Chondrocyte (in vitro differentiated cells): ENCODE data around the gene RAVER1. TPM values are rescaled to one million over a fixed set of nuclear protein-coding genes. Genes with fewer than 3 reads are reported as not detected.

ENCODE experiments used
- DNase-seq: peaks from one replicate; pipeline ENCODE4 v3.0.0; 2021; ENCODE audit warnings: mixed read lengths, low spot score
- H3K27ac Mint-ChIP-seq: one replicate; pipeline ENCODE4 v1.8.0; 2021; ENCODE audit warnings: mild to moderate bottlenecking, moderate library complexity, mixed read lengths; ENCODE audit not compliant: unreplicated experiment
- H3K27me3 Mint-ChIP-seq: 2 replicates; pipeline ENCODE4 v1.8.0; 2021; ENCODE audit warnings: low read depth, mixed read lengths
- H3K36me3 Mint-ChIP-seq: 2 replicates; pipeline ENCODE4 v1.8.0; 2021; ENCODE audit warnings: low read depth, mixed read lengths
- H3K4me1 Mint-ChIP-seq: 2 replicates; pipeline ENCODE4 v1.8.0; 2021; ENCODE audit warnings: low read depth, mild to moderate bottlenecking, mixed read lengths
- H3K4me3 Mint-ChIP-seq: one replicate; pipeline ENCODE4 v1.8.0; 2021; ENCODE audit warnings: mild to moderate bottlenecking, moderate library complexity, mixed read lengths; ENCODE audit not compliant: unreplicated experiment
- H3K9me3 Mint-ChIP-seq: 2 replicates; pipeline ENCODE4 v1.8.0; 2021; ENCODE audit warnings: low read depth, mixed read lengths
- CTCF ChIP-seq: fragments of 200-600 bp; sonication (generic); IDR thresholded peaks from 2 replicates; pipeline ENCODE4 v1.5.0; 2021; ENCODE audit warnings: antibody characterized with exemption, mild to moderate bottlenecking, moderate library complexity
- total RNA-seq: library from RNA; stranded (reverse); gene quantifications from 3 replicates; pipeline ENCODE4 v1.2.1, GENCODE V29; 2021

RAVER1 gene
- total RNA-seq, 1 donor from 2014 or later, result 32.3 TPM

GRCh38 chr19:10325732-10326131 is 7.6 kb downstream of the RAVER1 start:
- Mint-ChIP-seq H3K27me3 (no peaks in the 10 kb centered on the region), H3K4me3 (no peak overlapping the region), H3K9me3 (no peaks in the 10 kb centered on the region), H3K4me1 (no peaks in the 10 kb centered on the region), H3K27ac (no peak overlapping the region), H3K36me3 (peaks cover 14% of the 10 kb centered on the region)
- no peak for TF ChIP-seq CTCF
- DNase-seq, result no peak

GRCh38 chr19:10321874-10322835 is 11.2 kb downstream of the RAVER1 start:
- no peak for DNase-seq
- H3K27me3 Mint-ChIP-seq, result no peaks in the 10 kb centered on the region
- TF ChIP-seq CTCF, result no peak
- H3K36me3 Mint-ChIP-seq, result peaks cover 12% of the 10 kb centered on the region
- peak overlapping the region; percentile 8 for H3K27ac Mint-ChIP-seq
- H3K9me3 Mint-ChIP-seq, result no peaks in the 10 kb centered on the region
- H3K4me1 Mint-ChIP-seq, result no peaks in the 10 kb centered on the region
- no peak overlapping the region for H3K4me3 Mint-ChIP-seq

- Mint-ChIP-seq H3K27ac (no peak overlapping the region), H3K27me3 (no peaks in the 10 kb centered on the region), H3K9me3 (no peaks in the 10 kb centered on the region), H3K4me3 (no peak overlapping the region), H3K4me1 (no peaks in the 10 kb centered on the region), H3K36me3 (peaks cover 12% of the 10 kb centered on the region)
- DNase-seq, result no peak
- no peak for TF ChIP-seq CTCF
These were observed 11.9 kb downstream of the RAVER1 start for GRCh38 chr19:10321417-10321797.

GRCh38 chr19:10320602-10321416 is 12.5 kb downstream of the RAVER1 start:
- no peak for DNase-seq
- peaks cover 3% of the 10 kb centered on the region for H3K4me1 Mint-ChIP-seq
- TF ChIP-seq CTCF, result no peak
- H3K9me3 Mint-ChIP-seq, result no peaks in the 10 kb centered on the region
- peaks cover 12% of the 10 kb centered on the region for H3K36me3 Mint-ChIP-seq
- no peak overlapping the region for H3K27ac Mint-ChIP-seq
- H3K27me3 Mint-ChIP-seq, result no peaks in the 10 kb centered on the region
- H3K4me3 Mint-ChIP-seq, result no peak overlapping the region
